H1 (cell line): ENCODE measurements around the gene SPPL3. TPM values are rescaled to one million over a fixed set of nuclear protein-coding genes. Genes with fewer than 3 reads are reported as not detected.

Experiments
- CTCF ChIA-PET: fragments of 300-600 bp; sonication (Branson Sonifier 250); formaldehyde crosslinking; loops from one replicate; lab custom pipeline; 2021; ENCODE audit not compliant: partially characterized antibody; lab: Charles Lee
- POLR2A ChIA-PET: fragments of 300-600 bp; sonication (Branson Sonifier 250); formaldehyde crosslinking; loops from one replicate; lab custom pipeline; 2021; ENCODE audit warnings: inconsistent platforms; ENCODE audit not compliant: partially characterized antibody; lab: Charles Lee
- DNase-seq, 2 experiments: peaks; one replicate each; pipeline versions ENCODE4 v3.0.0 to v3.0.0-alpha.2; 2010 to 2022; ENCODE audit warnings: low spot score in 2 of 2, low read depth in 1 of 2, mixed read lengths in 1 of 2
- FAIRE-seq: peaks from 2 replicates; lab custom pipeline; 2011; peaks lifted over from hg19 to GRCh38; lab: Jason Lieb, UNC
- H2AFZ ChIP-seq: 2 replicates; pipeline ENCODE4 v1.8.1; 2012; ENCODE audit warnings: low read length, inconsistent platforms
- H2AK5ac ChIP-seq: 2 replicates; pipeline ENCODE4 v1.6.1; 2013; ENCODE audit warnings: low read depth, low read length
- H2BK120ac ChIP-seq: replicated peaks from 2 replicates; pipeline ENCODE3; 2013; ENCODE audit warnings: low read depth, low read length, inconsistent platforms
- H2BK12ac ChIP-seq: 2 replicates; pipeline ENCODE4 v1.6.1; 2013; ENCODE audit warnings: low read depth, low read length
- H2BK15ac ChIP-seq: 2 replicates; pipeline ENCODE4 v1.6.1; 2013; ENCODE audit warnings: low read length
- H2BK20ac ChIP-seq: 2 replicates; pipeline ENCODE4 v1.6.1; 2013; ENCODE audit warnings: low read length
- H2BK5ac ChIP-seq: 2 replicates; pipeline ENCODE4 v1.6.1; 2013; ENCODE audit warnings: low read depth, low read length
- H3K14ac ChIP-seq: 2 replicates; pipeline ENCODE4 v1.6.1; 2013; ENCODE audit warnings: inconsistent platforms; ENCODE audit not compliant: insufficient read length
- H3K18ac ChIP-seq: 2 replicates; pipeline ENCODE4 v1.6.1; 2013; ENCODE audit warnings: low read length; ENCODE audit errors: extremely low read depth
- H3K23ac ChIP-seq: 2 replicates; pipeline ENCODE4 v1.6.1; 2013; ENCODE audit warnings: inconsistent platforms; ENCODE audit not compliant: insufficient read length
- H3K23me2 ChIP-seq: 2 replicates; pipeline ENCODE4 v1.6.1; 2013; ENCODE audit warnings: low read depth, low read length
- H3K27ac ChIP-seq: 2 replicates; pipeline ENCODE4 v1.6.1; 2011; ENCODE audit warnings: low read depth, low read length, inconsistent platforms
- H3K27me3 ChIP-seq, 4 experiments: replicated peaks in 1 of 4; 1 replicate in 1 of 4; 2 replicates in 3 of 4; pipeline versions ENCODE4 v1.6.1 to v1.8.1; 2011 to 2013; ENCODE audit warnings: low read length in 3 of 4, mild to moderate bottlenecking in 3 of 4, inconsistent platforms in 2 of 4, mixed read lengths in 2 of 4, moderate library complexity in 1 of 4; ENCODE audit not compliant: control insufficient read depth in 3 of 4, insufficient read depth in 3 of 4; ENCODE audit errors: extremely low read depth in 1 of 4
- H3K36me3 ChIP-seq, 4 experiments: 2 replicates each; pipeline versions ENCODE4 v1.6.1 to v1.8.1; 2011 to 2013; ENCODE audit warnings: mild to moderate bottlenecking in 4 of 4, low read length in 3 of 4, moderate library complexity in 2 of 4, control low read depth in 1 of 4, inconsistent platforms in 1 of 4; ENCODE audit not compliant: insufficient read depth in 4 of 4, control insufficient read depth in 2 of 4
- H3K4ac ChIP-seq: replicated peaks from 2 replicates; pipeline ENCODE3; 2013; ENCODE audit warnings: low read length, low read depth, mixed read lengths, inconsistent platforms; ENCODE audit not compliant: insufficient read length
- H3K4me1 ChIP-seq, 4 experiments: replicated peaks in 1 of 4; 1 replicate in 1 of 4; 2 replicates in 3 of 4; pipeline versions ENCODE4 v1.6.1 to v1.8.1; 2011 to 2013; ENCODE audit warnings: low read length in 3 of 4, inconsistent platforms in 2 of 4, mixed read lengths in 1 of 4; ENCODE audit not compliant: insufficient read depth in 4 of 4, control insufficient read depth in 3 of 4
- H3K4me2 ChIP-seq, 2 experiments: 2 replicates each; pipeline versions ENCODE4 v1.6.1 to v1.8.1; 2011 to 2013; ENCODE audit warnings: low read depth in 2 of 2, low read length in 2 of 2, control low read depth in 1 of 2, inconsistent platforms in 1 of 2, mild to moderate bottlenecking in 1 of 2; ENCODE audit not compliant: insufficient read depth in 1 of 2
- H3K4me3 ChIP-seq, 4 experiments: fragments of 200-600, 300-600 bp in 1 of 4; sonication (generic), shearing (Covaris generic), sonication (Bioruptor Twin) in 1 of 4; 2 replicates each; pipeline versions ENCODE4 v1.5.1 to v1.8.1; 2011 to 2016; ENCODE audit warnings: low read length in 4 of 4, low read depth in 3 of 4, control low read depth in 2 of 4, inconsistent platforms in 2 of 4, mild to moderate bottlenecking in 2 of 4, mixed read lengths in 1 of 4, moderate library complexity in 1 of 4; ENCODE audit not compliant: insufficient read depth in 2 of 4; ENCODE audit errors: extremely low read depth in 1 of 4
- H3K56ac ChIP-seq: replicated peaks from 2 replicates; pipeline ENCODE3; 2013; ENCODE audit warnings: low read depth, mild to moderate bottlenecking, mixed read lengths, low read length, inconsistent platforms; ENCODE audit not compliant: insufficient read length
- H3K79me1 ChIP-seq: 2 replicates; pipeline ENCODE4 v1.6.1; 2013; ENCODE audit warnings: low read depth, low read length, control low read depth
- H3K79me2 ChIP-seq, 2 experiments: 2 replicates each; pipeline versions ENCODE4 v1.6.1 to v1.8.1; 2012 to 2013; ENCODE audit warnings: low read length in 2 of 2, mild to moderate bottlenecking in 2 of 2, inconsistent platforms in 1 of 2; ENCODE audit not compliant: insufficient read depth in 2 of 2, control insufficient read depth in 1 of 2
- H3K9ac ChIP-seq, 4 experiments: replicated peaks in 1 of 4; 1 replicate in 1 of 4; 2 replicates in 3 of 4; pipeline versions ENCODE4 v1.6.1 to v1.8.1; 2011 to 2013; ENCODE audit warnings: low read depth in 3 of 4, low read length in 3 of 4, control low read depth in 2 of 4, mild to moderate bottlenecking in 2 of 4, moderate library complexity in 2 of 4, inconsistent platforms in 1 of 4; ENCODE audit errors: extremely low read depth in 1 of 4
- H3K9me3 ChIP-seq, 2 experiments: 2 replicates each; pipeline versions ENCODE4 v1.6.1 to v1.8.1; 2012 to 2013; ENCODE audit warnings: mild to moderate bottlenecking in 2 of 2, moderate library complexity in 2 of 2, control low read depth in 1 of 2, inconsistent platforms in 1 of 2, low read depth in 1 of 2, low read length in 1 of 2, mixed read lengths in 1 of 2; ENCODE audit not compliant: insufficient read depth in 2 of 2
- H4K20me1 ChIP-seq, 2 experiments: replicated peaks in 1 of 2; 2 replicates each; pipeline versions ENCODE3 to v1.8.1; 2011 to 2013; ENCODE audit warnings: inconsistent platforms in 2 of 2, low read length in 2 of 2, mild to moderate bottlenecking in 1 of 2; ENCODE audit not compliant: insufficient read depth in 2 of 2, control insufficient read depth in 1 of 2
- H4K5ac ChIP-seq: 2 replicates; pipeline ENCODE4 v1.6.1; 2013; ENCODE audit warnings: low read length, low read depth, mixed read lengths, inconsistent platforms; ENCODE audit not compliant: insufficient read length
- H4K8ac ChIP-seq: 2 replicates; pipeline ENCODE4 v1.8.0; 2013; ENCODE audit warnings: mild to moderate bottlenecking, moderate library complexity, low read length, inconsistent platforms; ENCODE audit not compliant: insufficient read depth; ENCODE audit errors: extremely low read depth
- H4K91ac ChIP-seq: replicated peaks from 2 replicates; pipeline ENCODE3; 2013; ENCODE audit warnings: low read length, mixed read lengths, inconsistent platforms; ENCODE audit not compliant: insufficient read length
- BRCA1 ChIP-seq: IDR thresholded peaks from 2 replicates; pipeline ENCODE4 v1.6.1; 2012; ENCODE audit warnings: low read depth, low read length, improper control_type of control experiment
- CREB1 ChIP-seq: IDR thresholded peaks from 2 replicates; pipeline ENCODE4 v1.6.1; 2012; ENCODE audit warnings: inconsistent platforms
- CTBP2 ChIP-seq: IDR thresholded peaks from 2 replicates; pipeline ENCODE4 v1.7.0; 2011; ENCODE audit warnings: borderline replicate concordance, mild to moderate bottlenecking, moderate library complexity, mixed read lengths, low read length; ENCODE audit not compliant: insufficient read depth, insufficient read length
- KDM4A ChIP-seq: IDR thresholded peaks from one replicate; pipeline ENCODE4 v1.7.1; 2012; ENCODE audit warnings: low read depth, mild to moderate bottlenecking, moderate library complexity, low read length, inconsistent platforms; ENCODE audit not compliant: severe bottlenecking
- MAX ChIP-seq: IDR thresholded peaks from 2 replicates; pipeline ENCODE4 v1.6.1; 2012; ENCODE audit warnings: inconsistent platforms
- POU5F1 ChIP-seq: IDR thresholded peaks from 2 replicates; pipeline ENCODE4 v1.6.1; 2011; ENCODE audit warnings: low read depth, mild to moderate bottlenecking, low read length, moderate library complexity
- SIN3A ChIP-seq, 2 experiments: IDR thresholded peaks in 1 of 2; conservative IDR thresholded peaks in 1 of 2; 2 replicates each; pipeline ENCODE4 v1.6.1; 2011 to 2012; ENCODE audit warnings: low read length in 2 of 2, improper control_type of control experiment in 1 of 2, low read depth in 1 of 2, mild to moderate bottlenecking in 1 of 2
- TAF7 ChIP-seq: optimal IDR thresholded peaks from 2 replicates; pipeline ENCODE3; 2011; ENCODE audit warnings: low read depth, mild to moderate bottlenecking, inconsistent platforms, low read length, moderate library complexity, borderline replicate concordance
- TCF12 ChIP-seq: IDR thresholded peaks from 2 replicates; pipeline ENCODE4 v1.6.1; 2011; ENCODE audit warnings: low read depth, mild to moderate bottlenecking, low read length
- USF2 ChIP-seq: IDR thresholded peaks from 2 replicates; pipeline ENCODE4 v1.6.1; 2011; ENCODE audit warnings: low read length, improper control_type of control experiment
- WGBS, 2 experiments: shearing (Covaris generic) in 1 of 2; methylation state at CpG; one replicate each; pipeline versions ENCODE4 v1.1.6 to v1.1.7; 2013 to 2015; ENCODE audit warnings: low lambda C conversion rate in 2 of 2, mixed read lengths in 2 of 2, inconsistent platforms in 1 of 2, low coverage in 1 of 2, missing lambda C conversion rate in 1 of 2; ENCODE audit not compliant: insufficient replicate concordance in 2 of 2, insufficient coverage in 1 of 2, insufficient read length in 1 of 2; ENCODE audit errors: extremely low coverage in 1 of 2, missing lambda C conversion rate in 1 of 2; 5-methylcytosine and 5-hydroxymethylcytosine counted together
- polyA plus RNA-seq, 7 experiments: library from polyadenylated mRNA; depleted of rRNA in 3 of 7; stranded (reverse) in 5 of 7; unstranded in 2 of 7; fragments of >200 nt in 5 of 7; fragments of 200-250 nt in 2 of 7; gene quantifications; 1 replicate in 5 of 7; 2 replicates in 1 of 7; 4 replicates in 1 of 7; pipeline versions ENCODE4 v1.2.1 to v1.2.3, GENCODE V29; 2011 to 2013; ENCODE audit warnings: missing spikeins in 2 of 7, mixed read lengths in 2 of 7
- total RNA-seq: library from RNA; stranded (reverse); fragmentation: NEBNext Ultra II Directional; extraction: Animal tissue kit (Norgen Biotek cat#: 25700); gene quantifications from 2 replicates; pipeline ENCODE4 v1.2.1, GENCODE V29; 2021
- TF ChIP-seq, protein P1 (sequence below): IDR thresholded peaks from 2 replicates; pipeline ENCODE4 v1.6.1; 2011; ENCODE audit warnings: low read depth, mild to moderate bottlenecking, low read length; ENCODE audit not compliant: insufficient read depth

Gene SPPL3
- total and polyA plus RNA-seq, 2 of the 8 experiments (the other 6 are each of a cell fraction or from before 2014, with no cell fraction given), result 27.3 to 48.4 TPM

GRCh38 chr12:120839503-120839902 is 64.7 kb downstream of the SPPL3 start:
- Histone ChIP-seq H3K4me1 (peaks cover 0 to 7% (median 3%) of the 10 kb centered on the region in 4 experiments; a peak in 1 of 7 replicates), H2BK20ac (no peak overlapping the region), H4K8ac (no peak overlapping the region), H4K20me1 (peaks cover 2 to 7% of the 10 kb centered on the region in 2 experiments), H2BK5ac (no peak overlapping the region), H3K4me2 (no peak overlapping the region), H2BK12ac (no peak overlapping the region), H3K9ac (no peak overlapping the region), H3K27ac (no peak overlapping the region), H3K9me3 (no peaks in the 10 kb centered on the region), H3K23ac (no peak overlapping the region), H3K4ac (no peak overlapping the region), H4K91ac (no peak overlapping the region), H2BK120ac (no peak overlapping the region), H3K79me2 (peaks cover 0 to 34% of the 10 kb centered on the region in 2 experiments; a peak in 2 of 4 replicates), H2AFZ (no peak overlapping the region), H2BK15ac (no peak overlapping the region), H3K56ac (no peak overlapping the region), H3K14ac (no peak overlapping the region), H4K5ac (no peak overlapping the region), H3K18ac (no peak overlapping the region), H2AK5ac (no peak overlapping the region), H3K23me2 (no peaks in the 10 kb centered on the region), H3K36me3 (no peaks in the 10 kb centered on the region), H3K4me3 (no peak overlapping the region), H3K27me3 (no peaks in the 10 kb centered on the region), H3K79me1 (0 out of 2 replicates have a peak, but pooled peaks cover 2% of the 10 kb centered on the region)
- 100% methylated on average over 1 of the region's 1 CpG; no CpG with 5 or more reads in 1 of the 2 experiments for WGBS, 2 experiments
- ChIA-PET CTCF (interaction anchor here (0.6 to 1.6 kb wide), 3 partner anchors 13 to 342 kb away, joined by 3 to 5 read pairs (median 4); no protein-coding TSS in a partner anchor), POLR2A (no interaction called here)
- no peak for TF ChIP-seq KDM4A
- no peak for TF ChIP-seq CREB1
- no peak for TF ChIP-seq BRCA1
- TF ChIP-seq TAF7, result no peak
- TF ChIP-seq CTBP2, result no peak
- TF ChIP-seq POU5F1, result no peak
- TF ChIP-seq SIN3A (conservative IDR thresholded peaks at IDR 0.05 in 1 of 2, IDR thresholded peaks at IDR 0.05 in 1 of 2; ENCODE audit: low read depth in 1 of 2, low read length in 2 of 2), result no peak
- TF ChIP-seq TCF12, result no peak
- no peak for TF ChIP-seq USF2
- TF ChIP-seq, protein P1, sequence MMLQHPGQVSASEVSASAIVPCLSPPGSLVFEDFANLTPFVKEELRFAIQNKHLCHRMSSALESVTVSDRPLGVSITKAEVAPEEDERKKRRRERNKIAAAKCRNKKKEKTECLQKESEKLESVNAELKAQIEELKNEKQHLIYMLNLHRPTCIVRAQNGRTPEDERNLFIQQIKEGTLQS, result no peak
- TF ChIP-seq MAX, result no peak
- no peak for FAIRE-seq
- no peak for DNase-seq
